CD4-positive, alpha-beta T cell (primary cell): Measurements from ENCODE around the gene BRDT. TPM values are rescaled to one million over a fixed set of nuclear protein-coding genes. Genes with fewer than 3 reads are reported as not detected.

ENCODE experiments used
- ATAC-seq: fragments of 200-7000 bp; cut with Tn5 transposase; one replicate; pipeline ENCODE4 v1.10.0; 2022; ENCODE audit warnings: mild to moderate bottlenecking; ENCODE audit not compliant: poor library complexity
- CTCF ChIA-PET: fragments of 350-600 bp; sonication (Branson Sonifier 250); formaldehyde crosslinking; loops from one replicate; lab custom pipeline; 2021; ENCODE audit warnings: antibody characterized with exemption, inconsistent platforms; lab: Charles Lee
- POLR2A ChIA-PET: fragments of 350-600 bp; sonication (Branson Sonifier 250); formaldehyde crosslinking; loops from one replicate; lab custom pipeline; 2021; ENCODE audit warnings: antibody characterized with exemption, inconsistent platforms; lab: Charles Lee
- DNase-seq, 14 experiments: peaks; one replicate each; pipeline ENCODE4 v3.0.0-alpha.2; 2013 to 2020; ENCODE audit warnings: mixed read lengths in 2 of 14
- H3K27ac ChIP-seq, 2 donors: one replicate each; pipeline versions ENCODE4 v1.5.1 to v1.7.0; 2013; ENCODE audit warnings: low read length in 2 of 2, low read depth in 1 of 2, mild to moderate bottlenecking in 1 of 2
- H3K27me3 ChIP-seq, 2 experiments: 1 replicate in 1 of 2; 2 replicates in 1 of 2; pipeline versions ENCODE4 v1.6.1 to v1.7.0; 2013; ENCODE audit warnings: low read length in 2 of 2, control low read depth in 1 of 2, mild to moderate bottlenecking in 1 of 2, moderate library complexity in 1 of 2; ENCODE audit not compliant: insufficient read depth in 2 of 2, control insufficient read depth in 1 of 2
- H3K36me3 ChIP-seq: one replicate; pipeline ENCODE4 v1.6.1; 2013; ENCODE audit warnings: low read length, control low read depth; ENCODE audit not compliant: insufficient read depth
- H3K4me1 ChIP-seq: one replicate; pipeline ENCODE4 v1.6.1; 2013; ENCODE audit warnings: low read length, control low read depth; ENCODE audit not compliant: insufficient read depth
- H3K4me3 ChIP-seq: one replicate; pipeline ENCODE4 v1.5.1; 2013; ENCODE audit warnings: mild to moderate bottlenecking, low read length, moderate library complexity
- H3K9me3 ChIP-seq, 2 experiments: 1 replicate in 1 of 2; 2 replicates in 1 of 2; pipeline versions ENCODE4 v1.6.1 to v1.7.0; 2013; ENCODE audit warnings: low read length in 2 of 2, mild to moderate bottlenecking in 2 of 2, control low read depth in 1 of 2, moderate library complexity in 1 of 2; ENCODE audit not compliant: control insufficient read depth in 1 of 2, insufficient read depth in 1 of 2
- H3K27ac Mint-ChIP-seq: one replicate; pipeline ENCODE4 v1.8.0; 2020; ENCODE audit warnings: mixed read lengths
- H3K27me3 Mint-ChIP-seq: one replicate; pipeline ENCODE4 v1.8.0; 2021; ENCODE audit warnings: mixed read lengths
- H3K36me3 Mint-ChIP-seq: one replicate; pipeline ENCODE4 v1.8.0; 2021; ENCODE audit warnings: low read depth, mixed read lengths
- H3K4me1 Mint-ChIP-seq: one replicate; pipeline ENCODE4 v1.8.0; 2021; ENCODE audit warnings: low read depth, mixed read lengths
- H3K4me3 Mint-ChIP-seq: one replicate; pipeline ENCODE4 v1.8.0; 2020; ENCODE audit warnings: mild to moderate bottlenecking, mixed read lengths
- H3K9me3 Mint-ChIP-seq: one replicate; pipeline ENCODE4 v1.8.0; 2020; ENCODE audit warnings: mixed read lengths
- intact Hi-C, 2 experiments: fragments of 100-400 bp; cut with DNase I in 1 of 2; cut with micrococcal nuclease in 1 of 2; formaldehyde crosslinking; loops; one replicate each; pipeline versions ENCODE4 v1.15.1 to v1.9.0; 2023 to 2025; cut with DNase I, micrococcal nuclease
- total RNA-seq, 174 experiments: library from RNA in 2 of 174; stranded (reverse) in 2 of 174; gene quantifications; one replicate each; pipeline ENCODE4 v1.2.3 and lab custom pipeline; 2021 to 2026
- TF ChIP-seq, protein P1 (sequence below): fragments of 200-600 bp; IDR thresholded peaks from one replicate; pipeline ENCODE4 v1.8.0; 2022; ENCODE audit warnings: antibody characterized with exemption, mild to moderate bottlenecking

BRDT gene
- total RNA-seq, 2 experiments from 2014 or later = not detected

DNA sequence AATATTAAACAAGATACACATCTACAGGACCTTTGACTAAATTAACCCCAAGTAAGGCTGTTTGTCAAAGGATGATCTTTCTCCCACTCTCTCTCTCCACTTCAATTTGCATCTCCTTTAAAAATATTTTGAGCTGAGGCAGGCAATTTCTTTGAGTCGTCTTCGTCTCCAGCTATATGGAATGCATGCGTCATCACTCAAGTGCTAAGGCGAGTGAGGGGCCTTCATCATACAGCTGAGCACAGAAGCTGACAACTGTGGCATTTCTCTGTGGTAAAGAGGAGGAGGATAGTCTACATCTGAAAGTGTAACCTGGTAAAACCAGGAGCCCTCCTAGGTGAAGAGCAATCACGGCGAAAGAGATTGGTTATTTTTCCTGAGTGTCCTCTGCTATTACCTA lies 88.2 kb downstream of the BRDT start:
- Histone ChIP-seq H3K4me3 (no peak overlapping the region), H3K9me3 (no peaks in the 10 kb centered on the region), H3K27me3 (no peaks in the 10 kb centered on the region), H3K4me1 (no peaks in the 10 kb centered on the region), H3K36me3 (no peaks in the 10 kb centered on the region), H3K27ac (no peak overlapping the region)
- no peak overlapping the region for H3K27ac Mint-ChIP-seq
- H3K27me3 Mint-ChIP-seq = peaks cover 12% of the 10 kb centered on the region
- intact Hi-C loops = no loop called here
- TF ChIP-seq, protein P1, sequence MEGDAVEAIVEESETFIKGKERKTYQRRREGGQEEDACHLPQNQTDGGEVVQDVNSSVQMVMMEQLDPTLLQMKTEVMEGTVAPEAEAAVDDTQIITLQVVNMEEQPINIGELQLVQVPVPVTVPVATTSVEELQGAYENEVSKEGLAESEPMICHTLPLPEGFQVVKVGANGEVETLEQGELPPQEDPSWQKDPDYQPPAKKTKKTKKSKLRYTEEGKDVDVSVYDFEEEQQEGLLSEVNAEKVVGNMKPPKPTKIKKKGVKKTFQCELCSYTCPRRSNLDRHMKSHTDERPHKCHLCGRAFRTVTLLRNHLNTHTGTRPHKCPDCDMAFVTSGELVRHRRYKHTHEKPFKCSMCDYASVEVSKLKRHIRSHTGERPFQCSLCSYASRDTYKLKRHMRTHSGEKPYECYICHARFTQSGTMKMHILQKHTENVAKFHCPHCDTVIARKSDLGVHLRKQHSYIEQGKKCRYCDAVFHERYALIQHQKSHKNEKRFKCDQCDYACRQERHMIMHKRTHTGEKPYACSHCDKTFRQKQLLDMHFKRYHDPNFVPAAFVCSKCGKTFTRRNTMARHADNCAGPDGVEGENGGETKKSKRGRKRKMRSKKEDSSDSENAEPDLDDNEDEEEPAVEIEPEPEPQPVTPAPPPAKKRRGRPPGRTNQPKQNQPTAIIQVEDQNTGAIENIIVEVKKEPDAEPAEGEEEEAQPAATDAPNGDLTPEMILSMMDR = no peak
- ChIA-PET POLR2A (no interaction called here), CTCF (interaction anchor here (1.0 kb wide), 1 partner anchor 15 kb away, joined by 3 read pairs; no protein-coding TSS in a partner anchor)
- ATAC-seq (no peak), DNase-seq (no peak)
- H3K4me3 Mint-ChIP-seq = no peak overlapping the region
- H3K36me3 Mint-ChIP-seq = no peaks in the 10 kb centered on the region
- no peaks in the 10 kb centered on the region for H3K4me1 Mint-ChIP-seq
- H3K9me3 Mint-ChIP-seq = no peaks in the 10 kb centered on the region

DNA sequence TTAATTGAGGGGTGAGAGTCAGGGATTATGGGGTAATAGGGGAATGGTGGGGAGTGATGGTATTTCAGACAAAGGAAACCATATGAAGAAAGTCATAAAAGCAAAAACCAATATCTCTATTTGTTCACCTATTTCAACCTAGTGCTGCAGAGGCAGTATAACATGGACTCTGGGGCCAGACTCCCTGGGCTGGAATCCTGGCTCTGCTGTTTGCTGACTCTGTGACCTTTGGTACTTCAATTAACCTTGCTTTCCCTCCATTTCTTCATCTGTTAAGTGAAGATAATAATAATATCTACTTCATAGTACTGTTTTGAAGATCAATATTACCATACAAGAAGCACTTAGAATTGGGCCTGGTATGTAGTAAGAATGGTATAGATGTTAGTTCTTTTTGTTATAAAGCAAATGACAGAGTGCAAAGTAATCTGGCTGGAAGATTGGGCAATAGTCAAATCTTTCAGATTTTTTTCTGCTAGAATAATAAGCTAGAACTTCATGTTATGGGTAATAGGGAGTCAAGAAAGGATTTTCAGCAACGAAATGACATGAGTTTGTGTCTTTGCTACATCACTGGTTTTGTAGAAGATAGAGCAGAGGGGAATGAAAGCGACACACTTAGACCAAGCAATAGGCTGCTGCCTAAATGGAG lies 89.6 kb downstream of the BRDT start:
- no peak overlapping the region for H3K27ac ChIP-seq
- intact Hi-C loops = no loop called here
- Mint-ChIP-seq H3K4me3 (no peak overlapping the region), H3K4me1 (no peaks in the 10 kb centered on the region), H3K9me3 (no peaks in the 10 kb centered on the region), H3K36me3 (no peaks in the 10 kb centered on the region), H3K27ac (no peak overlapping the region), H3K27me3 (peaks cover 12% of the 10 kb centered on the region)
- H3K36me3 ChIP-seq = no peaks in the 10 kb centered on the region
- H3K27me3 ChIP-seq = no peaks in the 10 kb centered on the region
- TF ChIP-seq, protein P1 = no peak
- no peak overlapping the region for H3K4me3 ChIP-seq
- ATAC-seq (no peak), DNase-seq (no peak)
- ChIA-PET CTCF (interaction anchor here (1.3 kb wide), 1 partner anchor 24 kb away, joined by 3 read pairs; no protein-coding TSS in a partner anchor), POLR2A (no interaction called here)
- H3K9me3 ChIP-seq = no peaks in the 10 kb centered on the region
- no peaks in the 10 kb centered on the region for H3K4me1 ChIP-seq

DNA sequence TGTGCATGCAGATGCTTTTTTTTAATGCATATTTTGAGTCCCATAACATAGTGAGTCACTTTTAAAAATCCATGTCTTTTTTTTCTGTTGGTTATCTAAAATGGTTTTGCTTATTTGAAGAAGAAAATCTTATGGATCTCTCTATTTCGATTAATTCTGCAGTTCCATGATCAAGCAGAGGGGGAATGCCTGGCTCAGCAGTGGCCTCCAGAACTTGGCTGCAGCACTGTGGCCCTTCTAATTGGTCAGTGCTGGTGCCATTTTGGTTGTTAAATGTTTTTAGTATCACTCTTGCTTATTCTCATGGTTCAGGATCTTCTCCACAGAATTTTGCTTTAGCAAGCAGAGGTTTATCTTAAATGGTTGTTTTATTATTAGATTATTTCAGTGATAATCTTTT lies 91.8 kb downstream of the BRDT start:
- intact Hi-C loops = no loop called here
- DNase-seq (no peak), ATAC-seq (no peak)
- H3K36me3 Mint-ChIP-seq = no peaks in the 10 kb centered on the region
- no peak overlapping the region for H3K27ac Mint-ChIP-seq
- Histone ChIP-seq H3K36me3 (no peaks in the 10 kb centered on the region), H3K4me1 (no peaks in the 10 kb centered on the region), H3K27ac (no peak overlapping the region), H3K9me3 (no peaks in the 10 kb centered on the region), H3K4me3 (no peak overlapping the region), H3K27me3 (no peaks in the 10 kb centered on the region)
- CTCF ChIA-PET = no interaction called here
- H3K4me1 Mint-ChIP-seq = no peaks in the 10 kb centered on the region
- no peaks in the 10 kb centered on the region for H3K27me3 Mint-ChIP-seq
- no peak overlapping the region for H3K4me3 Mint-ChIP-seq
- no peaks in the 10 kb centered on the region for H3K9me3 Mint-ChIP-seq
- POLR2A ChIA-PET = no interaction called here
- TF ChIP-seq, protein P1 = no peak
